Inferior parietal cortex (tissue), 1 donor: ENCODE measurements around the gene CXorf65.

Experiments used
- DNase-seq: peaks from one replicate; pipeline ENCODE4 v3.0.0-alpha.2; 2016; ENCODE audit errors: extremely low spot score

Gene CXorf65

GRCh38 chrX:71107245-71107644 lies 705 bp upstream of the CXorf65 start:
- DNase-seq, result no peak

GRCh38 chrX:71105628-71106027 lies 912 bp downstream of the CXorf65 start:
- no peak for DNase-seq

GRCh38 chrX:71103110-71103983 lies 3.2 kb downstream of the CXorf65 start:
- DNase-seq, result no peak

- no peak for DNase-seq
Measured at GRCh38 chrX:71102292-71102691, 4.2 kb downstream of the CXorf65 start.

GRCh38 chrX:71100581-71101505 lies 5.7 kb downstream of the CXorf65 start:
- DNase-seq, result no peak

GRCh38 chrX:71099736-71100135 lies 6.8 kb downstream of the CXorf65 start:
- DNase-seq, result no peak

GRCh38 chrX:71098951-71099506 lies 7.5 kb downstream of the CXorf65 start:
- no peak for DNase-seq

- peak; percentile 29 for DNase-seq
Measured at GRCh38 chrX:71098302-71098701, 8.2 kb downstream of the CXorf65 start.

GRCh38 chrX:71096760-71097032 lies 9.8 kb downstream of the CXorf65 start:
- no peak for DNase-seq

- no peak for DNase-seq
Measured at GRCh38 chrX:71095981-71096759, 10.4 kb downstream of the CXorf65 start.

GRCh38 chrX:71095555-71095980 lies 11.0 kb downstream of the CXorf65 start, which contains the start of gene FOXO4:
Gene FOXO4 (plus strand): TSS chrX:71095851. CDS start chrX:71096529, 678 bp downstream.
- peak; percentile 86 for DNase-seq

GRCh38 chrX:71095033-71095432 lies 11.5 kb downstream of the CXorf65 start:
- DNase-seq, result no peak

GRCh38 chrX:71091263-71091662 lies 15.3 kb downstream of the CXorf65 start:
- no peak for DNase-seq

- no peak for DNase-seq
Measured at GRCh38 chrX:71085900-71086299, 20.6 kb downstream of the CXorf65 start.

GRCh38 chrX:71082822-71083221 lies 23.7 kb downstream of the CXorf65 start:
- DNase-seq, result no peak

- DNase-seq, result no peak
Measured at GRCh38 chrX:71082124-71082647, 24.4 kb downstream of the CXorf65 start.

GRCh38 chrX:71081330-71082123 lies 25.0 kb downstream of the CXorf65 start:
- no peak for DNase-seq

GRCh38 chrX:71070531-71070930 lies 36.0 kb downstream of the CXorf65 start:
- DNase-seq, result no peak

GRCh38 chrX:71068044-71068918 lies 38.3 kb downstream of the CXorf65 start, which contains the start of gene SNX12:
Gene SNX12 (minus strand): TSS chrX:71068334. CDS start chrX:71068306, 28 bp downstream.
- DNase-seq, result peak; percentile 83
